Measurements from ENCODE around the gene CMC4. TPM values are rescaled to one million over a fixed set of nuclear protein-coding genes. Genes with fewer than 3 reads are reported as not detected.

CMC4 gene
- total RNA-seq, 1 experiment from 2014 or later, result 31.9 TPM

- Histone ChIP-seq H3K79me2 (ENCODE audit: low read length) (no peaks in the 10 kb centered on the region), H3F3A (ENCODE audit: low read length, unreplicated experiment) (no peaks in the 10 kb centered on the region), H3K9ac (ENCODE audit: low read length) (no peak overlapping the region), H3K4me1 (ENCODE audit: insufficient read depth, low read length) (no peaks in the 10 kb centered on the region), H3K27ac (ENCODE audit: low read length) (no peak overlapping the region), H3K9me2 (replicated peaks; ENCODE audit: low read length) (no peaks in the 10 kb centered on the region), H3K36me3 (ENCODE audit: low read depth, low read length) (no peaks in the 10 kb centered on the region), H3K9me3 (ENCODE audit: low read length) (no peaks in the 10 kb centered on the region), H3K4me3 (ENCODE audit: low read length) (no peak overlapping the region), H3K4me2 (ENCODE audit: low read length) (no peak overlapping the region), H2AFZ (ENCODE audit: low read length) (no peak overlapping the region), H3K27me3 (ENCODE audit: low read length) (no peaks in the 10 kb centered on the region), H4K20me1 (ENCODE audit: low read length) (no peaks in the 10 kb centered on the region)
- ATAC-seq (no peak), DNase-seq (no peak)
- BruUV-seq (replicated peaks), result no TSS peak
- POLR2A ChIA-PET (ENCODE audit: unreplicated experiment), result no interaction called here
- CTCF ChIA-PET, result no interaction called here
- intact Hi-C loops (cut with micrococcal nuclease), result no loop called here
- TF ChIP-seq EZH2 (IDR thresholded peaks at IDR 0.05; ENCODE audit: low read length, unreplicated experiment) (no peak), EZH2phosphoT487 (IDR thresholded peaks at IDR 0.05; ENCODE audit: borderline replicate concordance, low read length) (no peak)
- TF ChIP-seq, protein P1, sequence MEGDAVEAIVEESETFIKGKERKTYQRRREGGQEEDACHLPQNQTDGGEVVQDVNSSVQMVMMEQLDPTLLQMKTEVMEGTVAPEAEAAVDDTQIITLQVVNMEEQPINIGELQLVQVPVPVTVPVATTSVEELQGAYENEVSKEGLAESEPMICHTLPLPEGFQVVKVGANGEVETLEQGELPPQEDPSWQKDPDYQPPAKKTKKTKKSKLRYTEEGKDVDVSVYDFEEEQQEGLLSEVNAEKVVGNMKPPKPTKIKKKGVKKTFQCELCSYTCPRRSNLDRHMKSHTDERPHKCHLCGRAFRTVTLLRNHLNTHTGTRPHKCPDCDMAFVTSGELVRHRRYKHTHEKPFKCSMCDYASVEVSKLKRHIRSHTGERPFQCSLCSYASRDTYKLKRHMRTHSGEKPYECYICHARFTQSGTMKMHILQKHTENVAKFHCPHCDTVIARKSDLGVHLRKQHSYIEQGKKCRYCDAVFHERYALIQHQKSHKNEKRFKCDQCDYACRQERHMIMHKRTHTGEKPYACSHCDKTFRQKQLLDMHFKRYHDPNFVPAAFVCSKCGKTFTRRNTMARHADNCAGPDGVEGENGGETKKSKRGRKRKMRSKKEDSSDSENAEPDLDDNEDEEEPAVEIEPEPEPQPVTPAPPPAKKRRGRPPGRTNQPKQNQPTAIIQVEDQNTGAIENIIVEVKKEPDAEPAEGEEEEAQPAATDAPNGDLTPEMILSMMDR (conservative IDR thresholded peaks at IDR 0.05; ENCODE audit: low read depth, low read length), result no peak
Observed at GRCh38 chrX:155020591-155020990, 50.3 kb downstream of the CMC4 start.

Other genes starting within 250 kb of the CMC4 start
- gene SMIM9, start 236.5 kb downstream of the CMC4 start, total RNA-seq (2014; rRNA removed), result not detected in 2 replicates
- 13.6 and 16.8 TPM in 2 replicates for gene F8A1, start 184.8 kb downstream of the CMC4 start, total RNA-seq (2014; rRNA removed)
- 0.91 and 1.1 TPM in 2 replicates for gene F8, start 48.4 kb downstream of the CMC4 start, total RNA-seq (2014; rRNA removed)
- 75.0 and 80.7 TPM in 2 replicates for gene FUNDC2, start 44.3 kb downstream of the CMC4 start, total RNA-seq (2014; rRNA removed)
- 6.6 and 17.9 TPM in 2 replicates for gene MTCP1, start within 50 bp of the CMC4 start, total RNA-seq (2014; rRNA removed)
- gene BRCC3, start 372 bp upstream of the CMC4 start, total RNA-seq (2014; rRNA removed), result 18.0 and 19.7 TPM in 2 replicates
- gene VBP1, start 145.3 kb upstream of the CMC4 start, total RNA-seq (2014; rRNA removed), result 80.6 and 86.2 TPM in 2 replicates
- 0.04 TPM in 1 of 2 replicates, not detected in the other for gene RAB39B, start 193.4 kb upstream of the CMC4 start, total RNA-seq (2014; rRNA removed)